HepG2 (cell line): ENCODE results near the gene CNTN4. TPM values are rescaled to one million over a fixed set of nuclear protein-coding genes. Genes with fewer than 3 reads are reported as not detected.

Experiments used
- ATAC-seq: fragments of 200-7000 bp; cut with Tn5 transposase; 3 replicates; pipeline ENCODE4 v1.9.1; 2020; ENCODE audit warnings: mild to moderate bottlenecking, moderate library complexity
- BruUV-seq: library from RNA; stranded (reverse); fragments of 400-500 nt; replicated peaks from 2 replicates; lab custom pipeline; 2021; lab: Mats Ljungman, UMichigan
- CTCF ChIA-PET: fragments of 300-600 bp; formaldehyde crosslinking; extraction: SDS; loops from one replicate; lab custom pipeline; 2021; ENCODE audit warnings: low total read pairs, inconsistent platforms, low intra/inter-chr PET ratio; lab: Yijun Ruan, JAX
- POLR2A ChIA-PET: fragments of 350-600 bp; sonication (Branson Sonifier 250); formaldehyde crosslinking; loops from one replicate; lab custom pipeline; 2020; ENCODE audit warnings: antibody characterized with exemption, inconsistent platforms; lab: Yijun Ruan, JAX
- DNase-seq: peaks from one replicate; pipeline ENCODE4 v3.0.0-alpha.2; 2015; ENCODE audit warnings: low spot score
- FAIRE-seq: peaks from 3 replicates; lab custom pipeline; 2011; peaks lifted over from hg19 to GRCh38; lab: Jason Lieb, UNC
- H2AFZ ChIP-seq: one replicate; pipeline ENCODE4 v1.6.1; 2011; ENCODE audit warnings: low read length, inconsistent platforms
- H3K27ac ChIP-seq: fragments of 300-600 bp; 3 replicates; pipeline ENCODE4 v1.8.0; 2011; ENCODE audit warnings: mixed run types, mild to moderate bottlenecking, mixed read lengths, low read length, inconsistent platforms; ENCODE audit not compliant: insufficient read depth; ENCODE audit errors: extremely low read length
- H3K27me3 ChIP-seq, 2 experiments: fragments of 200-600 bp in 1 of 2; 2 replicates in 1 of 2; 3 replicates in 1 of 2; pipeline versions ENCODE4 v1.6.0 to v1.8.0; 2011; ENCODE audit warnings: low read length in 2 of 2, mild to moderate bottlenecking in 2 of 2, moderate library complexity in 2 of 2, inconsistent platforms in 1 of 2; ENCODE audit not compliant: insufficient read depth in 2 of 2, control insufficient read depth in 1 of 2
- H3K36me3 ChIP-seq, 2 experiments: fragments of 200-600 bp in 1 of 2; replicated peaks in 1 of 2; 2 replicates in 1 of 2; 3 replicates in 1 of 2; pipeline versions ENCODE4 v1.5.1 to v1.8.0; 2011; ENCODE audit warnings: low read length in 2 of 2, inconsistent platforms in 1 of 2; ENCODE audit not compliant: insufficient read depth in 2 of 2, control insufficient read depth in 1 of 2
- H3K4me1 ChIP-seq: 2 replicates; pipeline ENCODE4 v1.5.1; 2012; ENCODE audit warnings: low read length, inconsistent platforms; ENCODE audit not compliant: insufficient read depth
- H3K4me2 ChIP-seq: 2 replicates; pipeline ENCODE4 v1.6.0; 2011; ENCODE audit warnings: low read depth, low read length, inconsistent platforms
- H3K4me3 ChIP-seq, 3 experiments: fragments of 200-600 bp in 1 of 3; sonication (generic), shearing (Covaris generic) in 1 of 3; replicated peaks in 1 of 3; 2 replicates each; pipeline ENCODE4 v1.5.1; 2011 to 2016; ENCODE audit warnings: low read length in 3 of 3, inconsistent platforms in 2 of 3, low read depth in 2 of 3, mild to moderate bottlenecking in 2 of 3, control low read depth in 1 of 3, mixed read lengths in 1 of 3; ENCODE audit not compliant: insufficient read depth in 1 of 3
- H3K79me2 ChIP-seq: one replicate; pipeline ENCODE4 v1.6.1; 2011; ENCODE audit warnings: low read length, inconsistent platforms; ENCODE audit not compliant: insufficient read depth
- H3K9ac ChIP-seq: 2 replicates; pipeline ENCODE4 v1.6.0; 2011; ENCODE audit warnings: mild to moderate bottlenecking, low read depth, low read length, inconsistent platforms; ENCODE audit not compliant: insufficient read depth
- H3K9me3 ChIP-seq: 2 replicates; pipeline ENCODE4 v1.5.1; 2012; ENCODE audit warnings: mild to moderate bottlenecking, low read length
- H4K20me1 ChIP-seq: 2 replicates; pipeline ENCODE4 v1.6.0; 2011; ENCODE audit warnings: inconsistent platforms, mild to moderate bottlenecking, low read length, moderate library complexity; ENCODE audit not compliant: insufficient read depth
- ATF7 ChIP-seq, 2 experiments: fragments of 450-650 bp in 1 of 2; sonication (generic) in 1 of 2; formaldehyde crosslinking in 1 of 2; IDR thresholded peaks; 2 replicates each; pipeline versions ENCODE4 v1.4.0 to v1.6.1; 2016 to 2020; ENCODE audit warnings: antibody characterized with exemption in 1 of 2, mild to moderate bottlenecking in 1 of 2, missing genetic modification reagents in 1 of 2
- ATM ChIP-seq: fragments of 450-650 bp; IDR thresholded peaks from 2 replicates; pipeline ENCODE4 v1.7.1; 2017; ENCODE audit warnings: mild to moderate bottlenecking, borderline replicate concordance
- CREB1 ChIP-seq, 2 experiments: fragments of 450-650 bp in 1 of 2; IDR thresholded peaks; 2 replicates each; pipeline ENCODE4 v1.6.1; 2016 to 2017; ENCODE audit warnings: control low read depth in 1 of 2, mild to moderate bottlenecking in 1 of 2, missing compliant biosample characterization in 1 of 2, missing genetic modification characterization in 1 of 2
- HBP1 ChIP-seq: IDR thresholded peaks from 2 replicates; pipeline ENCODE4 v1.6.1; 2016; ENCODE audit warnings: low read depth, control low read depth
- TCF12 ChIP-seq, 2 experiments: fragments of 450-650 bp in 1 of 2; sonication (generic) in 1 of 2; formaldehyde crosslinking in 1 of 2; IDR thresholded peaks; 2 replicates each; pipeline versions ENCODE4 v1.6.1 to v1.8.0; 2017 to 2022; ENCODE audit warnings: antibody characterized with exemption in 1 of 2, mild to moderate bottlenecking in 1 of 2, missing genetic modification reagents in 1 of 2, moderate library complexity in 1 of 2
- TFDP1 ChIP-seq: IDR thresholded peaks from 2 replicates; pipeline ENCODE4 v1.6.1; 2016; ENCODE audit warnings: missing compliant biosample characterization, missing genetic modification reagents, borderline replicate concordance
- WGBS: methylation state at CpG from one replicate; pipeline ENCODE4 v1.1.6; 2017; ENCODE audit warnings: low lambda C conversion rate; 5-methylcytosine and 5-hydroxymethylcytosine counted together
- in situ Hi-C: cut with HindIII; loops from 2 replicates; pipeline ENCODE4 v1.10.0; 2017; ENCODE audit warnings: low pct_unique_long_range_greater_than_20kb; ENCODE audit not compliant: extremely low pct_ligation_motif_present
- intact Hi-C: fragments of 100-400 bp; cut with micrococcal nuclease; formaldehyde crosslinking; loops from one replicate; pipeline ENCODE4 v1.10.0; 2022; ENCODE audit not compliant: unreplicated experiment
- polyA plus RNA-seq, 8 experiments: library from polyadenylated mRNA; depleted of rRNA in 3 of 8; stranded (reverse) in 7 of 8; unstranded in 1 of 8; fragments of >200 nt; fragmentation: Illumina TruSeq in 4 of 8; extraction: Trizol in 4 of 8; gene quantifications; 2 replicates each; pipeline versions ENCODE4 v1.2.1 to v1.2.3, GENCODE V29; 2011 to 2016; ENCODE audit warnings: low read depth in 4 of 8, missing spikeins in 1 of 8, mixed read lengths in 1 of 8; ENCODE audit not compliant: insufficient read depth in 1 of 8
- total RNA-seq, 5 experiments: library from RNA; depleted of rRNA; stranded (reverse); fragments of >200 nt; fragmentation: Illumina TruSeq; extraction: Trizol; gene quantifications; 2 replicates each; pipeline ENCODE4 v1.2.3, GENCODE V29; 2016; ENCODE audit warnings: low read depth in 1 of 5

The CNTN4 gene
- total and polyA plus RNA-seq, 2 of the 13 experiments (the other 11 are each of a cell fraction or from before 2014, with no cell fraction given) = 0.01 to 0.13 TPM

DNA sequence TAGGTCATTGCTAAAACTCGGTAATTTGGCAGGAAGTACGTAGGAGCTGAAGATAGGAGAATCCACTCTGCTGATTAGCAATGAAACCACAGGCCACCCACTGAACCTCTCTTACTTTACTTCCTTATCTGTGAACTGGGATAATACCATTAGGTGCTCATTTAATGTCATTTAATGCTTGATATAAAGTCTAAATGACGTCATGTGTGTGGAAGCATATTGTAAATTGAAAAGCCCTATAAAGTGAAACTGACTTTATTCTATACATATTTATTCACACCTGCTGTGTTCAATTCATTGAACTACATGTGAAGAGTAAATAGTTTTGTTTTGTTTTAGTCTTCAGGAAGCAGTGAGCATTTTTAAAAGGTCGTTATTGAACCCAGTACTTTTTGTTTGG, 137.5 kb downstream of the CNTN4 start:
- no peaks in the 10 kb centered on the region; a peak in 1 of 5 replicates for H3K27me3 ChIP-seq
- TF ChIP-seq TFDP1 (no peak), ATM (no peak), TCF12 (IDR thresholded peaks at IDR 0.05) (no peak), TCF12 (CRISPR knock-in tag; IDR thresholded peaks at IDR 0.05) (no peak), CREB1 (IDR thresholded peaks at IDR 0.05) (peak; percentile 81), CREB1 (CRISPR knock-in tag; IDR thresholded peaks at IDR 0.05) (no peak), ATF7 (IDR thresholded peaks at IDR 0.05) (peak; percentile 96), ATF7 (CRISPR knock-in tag; IDR thresholded peaks at IDR 0.05) (no peak), HBP1 (CRISPR knock-in tag) (no peak)
- no peaks in the 10 kb centered on the region for H4K20me1 ChIP-seq
- intact Hi-C loops (no loop called here), in situ Hi-C loops (no loop called here)
- CTCF ChIA-PET = no interaction called here
- FAIRE-seq (no peak), ATAC-seq (no peak), DNase-seq (no peak)
- no peak overlapping the region for H3K4me3 ChIP-seq
- H3K27ac ChIP-seq = no peak overlapping the region
- no TSS peak for BruUV-seq
- WGBS = 0% methylated on average over 4 of the region's 4 CpGs
- H3K79me2 ChIP-seq = no peaks in the 10 kb centered on the region
- H3K4me1 ChIP-seq = no peaks in the 10 kb centered on the region
- peaks cover 38% of the 10 kb centered on the region for H3K9me3 ChIP-seq
- H3K9ac ChIP-seq = no peak overlapping the region
- POLR2A ChIA-PET = no interaction called here
- no peak overlapping the region for H2AFZ ChIP-seq
- H3K36me3 ChIP-seq = no peaks in the 10 kb centered on the region
- H3K4me2 ChIP-seq = no peak overlapping the region
